Spleen (tissue), 11 donors: Measurements from ENCODE around the gene RGMA. TPM values are rescaled to one million over a fixed set of nuclear protein-coding genes. Genes with fewer than 3 reads are reported as not detected.

Source experiments
- DNase-seq: peaks from one replicate; pipeline ENCODE4 v3.0.0-alpha.2; 2020
- H3K27ac ChIP-seq, 8 donors: fragments of 200-600 bp; sonication (generic) in 7 of 8; 1 replicate in 4 of 8; 2 replicates in 4 of 8; pipeline versions ENCODE4 v1.5.0 to v1.8.0; 2016 to 2021; ENCODE audit warnings: inconsistent platforms in 4 of 8, mild to moderate bottlenecking in 4 of 8, moderate library complexity in 1 of 8
- H3K27me3 ChIP-seq, 7 donors: fragments of 200-600 bp; sonication (generic) in 6 of 7; replicated peaks in 1 of 7; 1 replicate in 4 of 7; 2 replicates in 3 of 7; pipeline versions ENCODE4 v1.5.0 to v1.8.0; 2016 to 2021; ENCODE audit warnings: inconsistent platforms in 3 of 7, mild to moderate bottlenecking in 1 of 7
- H3K36me3 ChIP-seq, 6 donors: fragments of 200-600 bp; sonication (generic) in 5 of 6; 1 replicate in 4 of 6; 2 replicates in 2 of 6; pipeline versions ENCODE4 v1.5.0 to v1.8.0; 2016 to 2021; ENCODE audit warnings: inconsistent platforms in 2 of 6
- H3K4me1 ChIP-seq, 6 donors: fragments of 200-600 bp; sonication (generic) in 5 of 6; 1 replicate in 3 of 6; 2 replicates in 3 of 6; pipeline versions ENCODE4 v1.5.0 to v1.8.0; 2016 to 2021; ENCODE audit warnings: inconsistent platforms in 3 of 6
- H3K4me3 ChIP-seq, 8 donors: fragments of 200-600 bp; sonication (generic) in 7 of 8; 1 replicate in 4 of 8; 2 replicates in 4 of 8; pipeline versions ENCODE4 v1.5.0 to v1.8.0; 2016 to 2021; ENCODE audit warnings: inconsistent platforms in 4 of 8, mild to moderate bottlenecking in 4 of 8, moderate library complexity in 2 of 8
- H3K9me3 ChIP-seq, 8 donors: fragments of 200-600 bp; sonication (generic) in 7 of 8; 1 replicate in 4 of 8; 2 replicates in 4 of 8; pipeline versions ENCODE4 v1.5.0 to v1.8.0; 2016 to 2021; ENCODE audit warnings: inconsistent platforms in 4 of 8
- POLR2A ChIP-seq, 3 donors: fragments of 450-650 bp; IDR thresholded peaks; one replicate each; pipeline ENCODE4 v1.5.1; 2017; ENCODE audit warnings: antibody characterized with exemption in 3 of 3, mild to moderate bottlenecking in 1 of 3
- POLR2AphosphoS5 ChIP-seq, 3 donors: sonication (generic); formaldehyde crosslinking; IDR thresholded peaks; one replicate each; pipeline ENCODE4 v1.5.1; 2017; ENCODE audit warnings: antibody characterized with exemption in 3 of 3
- WGBS, 5 donors: extraction: QIAGEN DNeasy Blood & Tissue Kit in 3 of 5; methylation state at CpG; one replicate each; pipeline versions ENCODE4 v1.1.5 to v1.1.7; 2013 to 2018; 5-methylcytosine and 5-hydroxymethylcytosine counted together
- intact Hi-C: fragments of 100-400 bp; cut with DNase I; formaldehyde crosslinking; loops from one replicate; pipeline ENCODE4 v1.15.0; 2023; ENCODE audit warnings: low total_unique reads
- polyA plus RNA-seq, 3 donors: library from polyadenylated mRNA; stranded (reverse); fragments of 200-250 nt; gene quantifications; one replicate each; pipeline ENCODE4 v1.2.1, GENCODE V29; 2013
- total RNA-seq, 7 donors: library from RNA; depleted of rRNA in 3 of 7; stranded (reverse); fragments of >200 nt in 3 of 7; fragmentation: NEBNext Ultra II Directional in 4 of 7; extraction: Animal tissue kit (Norgen Biotek cat#: 25700) in 4 of 7; gene quantifications; one replicate each; pipeline versions ENCODE4 v1.1.0 to v1.2.1, GENCODE V29; 2016 to 2021
- TF ChIP-seq, protein P1 (sequence below), 11 experiments: fragments of 200-600 bp in 7 of 11; fragments of 450-650 bp in 4 of 11; sonication (generic) in 4 of 11; IDR thresholded peaks in 8 of 11; conservative IDR thresholded peaks in 3 of 11; 1 replicate in 7 of 11; 2 replicates in 4 of 11; pipeline versions ENCODE4 v1.4.0 to v1.8.0; 2016 to 2021; ENCODE audit warnings: antibody characterized with exemption in 11 of 11, inconsistent platforms in 4 of 11, mild to moderate bottlenecking in 1 of 11
- donor health status: healthy with polysubstance abuse.
- donor health status: DM: no; HTN: no; CAD: no; lungs with moderate emphysema.
- donor health status: DM: no; HTN: no; CAD: no.
- donor health status: Bipolar disorder and iron deficiency.
- donor health status: healthy.
- donor health status: DM: no; HTN: no; CAD: no.
- donor health status: DM: yes; HTN: yes; CAD: no.

The RGMA gene
- total and polyA plus RNA-seq, 10 donors = 0.37 to 3.1 (median 1.2) TPM

DNA sequence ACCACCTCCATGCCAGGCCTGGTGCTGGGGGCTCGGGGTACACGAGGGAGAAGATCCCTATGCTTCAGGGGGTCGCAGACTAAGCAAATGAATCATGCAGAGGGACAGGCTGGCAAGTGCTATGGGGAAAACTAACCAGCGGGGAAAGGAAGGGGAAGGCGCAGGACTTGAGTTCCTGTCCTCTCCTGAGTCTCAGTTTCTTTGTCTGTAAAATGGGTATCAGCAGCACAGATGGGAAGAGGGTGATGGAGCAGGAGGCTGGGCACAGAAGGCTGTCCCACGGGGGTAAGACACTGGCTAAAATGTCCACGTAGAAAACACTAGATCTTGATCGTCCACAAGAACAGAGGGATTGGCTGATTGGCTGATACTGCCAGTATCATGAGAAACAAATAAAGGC is 39.8 kb downstream of the RGMA start:
- 53 to 72% (median 63%) methylated on average over 7 to 8 of the region's 8 CpGs for WGBS, 5 donors
- TF ChIP-seq, protein P1, sequence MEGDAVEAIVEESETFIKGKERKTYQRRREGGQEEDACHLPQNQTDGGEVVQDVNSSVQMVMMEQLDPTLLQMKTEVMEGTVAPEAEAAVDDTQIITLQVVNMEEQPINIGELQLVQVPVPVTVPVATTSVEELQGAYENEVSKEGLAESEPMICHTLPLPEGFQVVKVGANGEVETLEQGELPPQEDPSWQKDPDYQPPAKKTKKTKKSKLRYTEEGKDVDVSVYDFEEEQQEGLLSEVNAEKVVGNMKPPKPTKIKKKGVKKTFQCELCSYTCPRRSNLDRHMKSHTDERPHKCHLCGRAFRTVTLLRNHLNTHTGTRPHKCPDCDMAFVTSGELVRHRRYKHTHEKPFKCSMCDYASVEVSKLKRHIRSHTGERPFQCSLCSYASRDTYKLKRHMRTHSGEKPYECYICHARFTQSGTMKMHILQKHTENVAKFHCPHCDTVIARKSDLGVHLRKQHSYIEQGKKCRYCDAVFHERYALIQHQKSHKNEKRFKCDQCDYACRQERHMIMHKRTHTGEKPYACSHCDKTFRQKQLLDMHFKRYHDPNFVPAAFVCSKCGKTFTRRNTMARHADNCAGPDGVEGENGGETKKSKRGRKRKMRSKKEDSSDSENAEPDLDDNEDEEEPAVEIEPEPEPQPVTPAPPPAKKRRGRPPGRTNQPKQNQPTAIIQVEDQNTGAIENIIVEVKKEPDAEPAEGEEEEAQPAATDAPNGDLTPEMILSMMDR (IDR thresholded peaks at IDR 0.05 in 8 of 11, conservative IDR thresholded peaks at IDR 0.05 in 3 of 11) = no peak
- TF ChIP-seq POLR2AphosphoS5 (IDR thresholded peaks at IDR 0.05) (no peak), POLR2A (IDR thresholded peaks at IDR 0.05) (no peak)
- H3K9me3 ChIP-seq = peaks cover 0 to 18% (median 11%) of the 10 kb centered on the region in 8 donors
- intact Hi-C loops = no loop called here
- DNase-seq = no peak
- no peak overlapping the region for H3K4me3 ChIP-seq
- H3K27me3 ChIP-seq = peaks cover 0 to 37% (median 0%) of the 10 kb centered on the region in 7 donors
- H3K36me3 ChIP-seq = peaks cover 0 to 14% (median 0%) of the 10 kb centered on the region in 6 donors
- peaks cover 0 to 23% (median 4%) of the 10 kb centered on the region in 6 donors for H3K4me1 ChIP-seq
- no peak overlapping the region for H3K27ac ChIP-seq

DNA sequence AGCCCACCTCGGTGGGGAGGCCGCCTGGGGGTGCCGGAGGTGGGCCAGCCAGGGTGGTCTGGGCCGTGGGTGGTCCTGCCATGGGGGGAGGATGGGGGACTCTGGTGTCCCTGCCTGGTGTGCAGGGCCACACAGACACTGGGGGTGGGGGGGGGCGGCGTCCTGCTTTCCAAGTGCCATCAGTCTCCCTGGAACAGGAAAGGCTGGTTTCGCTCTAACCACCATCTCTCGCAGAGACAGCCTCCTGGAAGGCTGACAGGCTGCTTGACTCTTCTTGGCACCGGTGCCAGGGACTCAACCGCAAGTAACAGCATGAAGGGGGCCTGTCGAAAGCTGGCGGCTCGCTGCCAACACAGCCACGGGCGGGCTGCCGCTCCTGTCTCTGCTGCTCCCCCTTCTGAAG is 40.3 kb downstream of the RGMA start:
- Histone ChIP-seq H3K27me3 (peaks cover 0 to 37% (median 0%) of the 10 kb centered on the region in 7 donors), H3K4me3 (no peak overlapping the region), H3K9me3 (peaks cover 0 to 18% (median 11%) of the 10 kb centered on the region in 8 donors), H3K36me3 (peaks cover 0 to 14% (median 0%) of the 10 kb centered on the region in 6 donors), H3K4me1 (peaks cover 0 to 23% (median 4%) of the 10 kb centered on the region in 6 donors), H3K27ac (no peak overlapping the region)
- DNase-seq = no peak
- TF ChIP-seq POLR2A (IDR thresholded peaks at IDR 0.05) = no peak
- TF ChIP-seq, protein P1 (IDR thresholded peaks at IDR 0.05 in 8 of 11, conservative IDR thresholded peaks at IDR 0.05 in 3 of 11) = no peak
- no peak for TF ChIP-seq POLR2AphosphoS5 (IDR thresholded peaks at IDR 0.05)
- 33 to 61% (median 38%) methylated on average over 12 to 16 of the region's 16 CpGs for WGBS, 5 donors
- intact Hi-C loops = no loop called here

DNA sequence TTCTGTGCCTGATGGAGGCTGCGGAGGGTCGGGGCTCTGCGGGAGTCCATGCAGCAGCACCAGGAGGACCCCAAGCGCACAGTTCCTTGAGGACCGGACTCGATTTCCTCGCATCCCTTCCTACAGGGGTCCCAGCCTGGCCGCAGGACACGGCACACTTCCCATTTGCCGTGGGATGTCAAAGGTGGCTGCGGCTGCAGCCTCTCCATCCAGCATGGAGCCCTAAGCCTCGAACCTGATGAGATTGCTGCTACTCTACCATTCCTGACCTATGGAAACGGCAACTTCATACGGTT is 40.6 kb downstream of the RGMA start:
- Histone ChIP-seq H3K4me1 (peaks cover 0 to 23% (median 4%) of the 10 kb centered on the region in 6 donors), H3K9me3 (peaks cover 0 to 18% (median 11%) of the 10 kb centered on the region in 8 donors), H3K27me3 (peaks cover 0 to 37% (median 0%) of the 10 kb centered on the region in 7 donors), H3K27ac (no peak overlapping the region), H3K4me3 (no peak overlapping the region), H3K36me3 (peaks cover 0 to 14% (median 0%) of the 10 kb centered on the region in 6 donors)
- DNase-seq = no peak
- 75 to 86% (median 80%) methylated on average over 13 to 14 of the region's 14 CpGs for WGBS, 5 donors
- intact Hi-C loops = no loop called here
- no peak for TF ChIP-seq POLR2A (IDR thresholded peaks at IDR 0.05)
- TF ChIP-seq, protein P1 (IDR thresholded peaks at IDR 0.05 in 8 of 11, conservative IDR thresholded peaks at IDR 0.05 in 3 of 11) = no peak
- TF ChIP-seq POLR2AphosphoS5 (IDR thresholded peaks at IDR 0.05) = no peak

DNA sequence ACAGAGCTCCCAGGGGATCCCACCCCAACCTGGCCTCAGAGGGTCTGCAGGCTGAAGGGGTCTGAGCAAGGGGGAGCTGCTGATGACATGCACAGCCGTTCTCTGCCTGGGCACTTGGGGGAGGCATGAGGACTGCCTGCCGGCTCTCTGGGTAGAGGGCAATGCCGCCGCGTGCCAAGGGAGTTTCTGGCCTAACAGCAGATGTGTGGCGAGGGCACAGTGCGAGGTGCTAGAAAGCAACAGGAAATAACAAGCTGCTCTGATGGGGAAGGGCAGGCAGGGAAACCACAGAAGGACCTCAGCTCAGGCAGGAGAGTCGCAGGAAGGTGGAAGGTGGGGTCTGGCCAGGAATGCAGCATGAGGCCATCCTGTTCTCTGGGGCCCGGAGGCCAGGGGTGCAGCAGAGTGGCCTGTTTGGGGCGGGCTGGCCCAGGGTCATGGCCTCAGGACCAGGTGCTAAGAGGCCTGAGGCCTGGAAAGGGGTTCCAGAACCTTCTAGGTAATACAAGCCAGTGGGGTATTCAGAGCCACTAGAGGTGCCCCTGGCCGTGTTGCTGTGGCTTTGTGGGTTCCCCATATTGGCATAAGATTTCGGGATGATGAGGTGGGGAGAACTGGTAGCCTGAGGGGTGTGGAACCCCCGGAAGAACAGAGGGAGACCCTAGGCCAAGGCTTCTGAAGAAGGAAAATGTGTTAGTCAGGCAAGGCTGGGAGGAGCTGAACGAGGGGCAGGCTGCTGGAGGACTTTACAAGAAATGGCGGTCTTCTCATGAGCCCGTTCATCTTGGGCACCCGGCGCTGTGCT is 41.2 kb downstream of the RGMA start:
- intact Hi-C loops = no loop called here
- H3K4me1 ChIP-seq = peaks cover 0 to 23% (median 4%) of the 10 kb centered on the region in 6 donors
- TF ChIP-seq, protein P1 (IDR thresholded peaks at IDR 0.05 in 8 of 11, conservative IDR thresholded peaks at IDR 0.05 in 3 of 11) = no peak
- TF ChIP-seq POLR2A (IDR thresholded peaks at IDR 0.05) = no peak
- peak in 1 of 3 donors; percentile 20 for TF ChIP-seq POLR2AphosphoS5 (IDR thresholded peaks at IDR 0.05)
- peaks cover 0 to 18% (median 11%) of the 10 kb centered on the region in 8 donors for H3K9me3 ChIP-seq
- peaks cover 0 to 37% (median 0%) of the 10 kb centered on the region in 7 donors for H3K27me3 ChIP-seq
- H3K27ac ChIP-seq = no peak overlapping the region
- no peak for DNase-seq
- 34 to 56% (median 47%) methylated on average over 17 to 18 of the region's 18 CpGs for WGBS, 5 donors
- H3K4me3 ChIP-seq = no peak overlapping the region
- H3K36me3 ChIP-seq = peaks cover 0 to 14% (median 0%) of the 10 kb centered on the region in 6 donors
